Smooth muscle cell (in vitro differentiated cells): ENCODE data around the gene SUMO3. TPM values are rescaled to one million over a fixed set of nuclear protein-coding genes. Genes with fewer than 3 reads are reported as not detected.
A peak's percentile ranks its signal among the peaks of the same experiment; 100 is the strongest.

Source experiments
- DNase-seq: peaks from one replicate; lab custom pipeline; 2025; ENCODE audit not compliant: unreplicated experiment; lab: John Stamatoyannopoulos, UW
- H2AFZ ChIP-seq: fragments of 200-600 bp; sonication (generic); 2 replicates; pipeline ENCODE4 v1.6.0; 2016; ENCODE audit warnings: antibody characterized with exemption, low read depth, mild to moderate bottlenecking
- H3F3A ChIP-seq: fragments of 200-600 bp; sonication (generic); 2 replicates; pipeline ENCODE4 v1.6.0; 2017; ENCODE audit warnings: antibody characterized with exemption, low read depth
- H3K27ac ChIP-seq: fragments of 200-600 bp; sonication (generic); 2 replicates; pipeline ENCODE4 v1.5.1; 2016; ENCODE audit warnings: low read depth, mild to moderate bottlenecking
- H3K27me3 ChIP-seq: fragments of 200-600 bp; sonication (generic); 2 replicates; pipeline ENCODE4 v1.6.1; 2016; ENCODE audit warnings: low read depth, mild to moderate bottlenecking
- H3K36me3 ChIP-seq: fragments of 200-600 bp; sonication (generic); 2 replicates; pipeline ENCODE4 v1.5.1; 2016; ENCODE audit warnings: low read depth
- H3K4me1 ChIP-seq: fragments of 200-600 bp; sonication (generic); 2 replicates; pipeline ENCODE4 v1.5.1; 2016; ENCODE audit warnings: low read depth
- H3K4me2 ChIP-seq: fragments of 200-600 bp; sonication (generic); 2 replicates; pipeline ENCODE4 v1.6.0; 2016; ENCODE audit warnings: mild to moderate bottlenecking
- H3K4me3 ChIP-seq: fragments of 200-600 bp; sonication (generic); 2 replicates; pipeline ENCODE4 v1.5.1; 2016; ENCODE audit warnings: mild to moderate bottlenecking
- H3K79me2 ChIP-seq: fragments of 200-600 bp; sonication (generic); 2 replicates; pipeline ENCODE4 v1.6.0; 2016; ENCODE audit warnings: low read depth, mild to moderate bottlenecking
- H3K9ac ChIP-seq: fragments of 200-600 bp; sonication (generic); 2 replicates; pipeline ENCODE4 v1.6.0; 2016; ENCODE audit warnings: low read depth
- H3K9me3 ChIP-seq: fragments of 200-600 bp; sonication (generic); replicated peaks from 2 replicates; pipeline ENCODE4 v1.5.1; 2016; ENCODE audit warnings: low read depth
- H4K20me1 ChIP-seq: fragments of 200-600 bp; sonication (generic); 2 replicates; pipeline ENCODE4 v1.6.0; 2016; ENCODE audit warnings: low read depth
- WGBS: methylation state at CpG from one replicate; pipeline ENCODE4 v1.1.7; 2016; ENCODE audit warnings: low lambda C conversion rate; 5-methylcytosine and 5-hydroxymethylcytosine counted together
- polyA plus RNA-seq: library from polyadenylated mRNA; unstranded; fragments of >200 nt; fragmentation: Nextera tagmentation; extraction: Ambion mirVana; gene quantifications from 2 replicates; pipeline ENCODE4 v1.2.1, GENCODE V29; 2016
- total RNA-seq: library from RNA; depleted of rRNA; stranded (reverse); fragments of >200 nt; gene quantifications from 2 replicates; pipeline ENCODE4 v1.2.3, GENCODE V29; 2014
- TF ChIP-seq, protein P1 (sequence below): fragments of 200-600 bp; sonication (generic); IDR thresholded peaks from 2 replicates; pipeline ENCODE4 v1.5.1; 2017; ENCODE audit warnings: borderline replicate concordance, mild to moderate bottlenecking, antibody characterized with exemption; ENCODE audit not compliant: insufficient read depth, poor library complexity, severe bottlenecking

Gene SUMO3
- total and polyA plus RNA-seq, 2 experiments from 2014 or later: 87.9 to 124 TPM

DNA sequence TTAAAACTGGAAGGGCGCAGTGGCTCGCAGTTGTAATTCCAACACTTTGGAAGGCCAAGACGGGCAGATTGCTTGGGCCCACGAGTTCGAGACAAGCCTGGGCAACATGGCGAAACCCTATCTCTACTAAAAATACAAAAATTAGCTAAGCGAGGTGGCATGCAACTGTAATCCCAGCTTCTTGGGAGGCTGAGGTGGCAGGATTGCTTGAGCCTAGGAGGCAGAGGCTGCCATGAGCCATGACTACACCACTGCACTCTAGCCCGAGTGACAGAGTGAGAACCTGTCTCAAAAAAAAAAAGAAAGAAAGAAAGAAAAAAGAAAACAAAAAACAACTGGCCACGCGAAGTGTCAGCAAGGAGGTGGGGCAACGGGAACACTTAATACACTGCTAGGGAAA is 22.5 kb downstream of the SUMO3 start:
- Histone ChIP-seq H3K27me3 (no peaks in the 10 kb centered on the region), H3K4me2 (no peak overlapping the region), H3K27ac (peak overlapping the region; percentile 0), H3K79me2 (peaks cover 86% of the 10 kb centered on the region), H3K4me3 (no peak overlapping the region), H3K9ac (no peak overlapping the region), H3K36me3 (peaks cover 3% of the 10 kb centered on the region), H3F3A (no peaks in the 10 kb centered on the region), H2AFZ (no peak overlapping the region), H4K20me1 (peaks cover 75% of the 10 kb centered on the region), H3K4me1 (peaks cover 8% of the 10 kb centered on the region), H3K9me3 (no peaks in the 10 kb centered on the region)
- TF ChIP-seq, protein P1, sequence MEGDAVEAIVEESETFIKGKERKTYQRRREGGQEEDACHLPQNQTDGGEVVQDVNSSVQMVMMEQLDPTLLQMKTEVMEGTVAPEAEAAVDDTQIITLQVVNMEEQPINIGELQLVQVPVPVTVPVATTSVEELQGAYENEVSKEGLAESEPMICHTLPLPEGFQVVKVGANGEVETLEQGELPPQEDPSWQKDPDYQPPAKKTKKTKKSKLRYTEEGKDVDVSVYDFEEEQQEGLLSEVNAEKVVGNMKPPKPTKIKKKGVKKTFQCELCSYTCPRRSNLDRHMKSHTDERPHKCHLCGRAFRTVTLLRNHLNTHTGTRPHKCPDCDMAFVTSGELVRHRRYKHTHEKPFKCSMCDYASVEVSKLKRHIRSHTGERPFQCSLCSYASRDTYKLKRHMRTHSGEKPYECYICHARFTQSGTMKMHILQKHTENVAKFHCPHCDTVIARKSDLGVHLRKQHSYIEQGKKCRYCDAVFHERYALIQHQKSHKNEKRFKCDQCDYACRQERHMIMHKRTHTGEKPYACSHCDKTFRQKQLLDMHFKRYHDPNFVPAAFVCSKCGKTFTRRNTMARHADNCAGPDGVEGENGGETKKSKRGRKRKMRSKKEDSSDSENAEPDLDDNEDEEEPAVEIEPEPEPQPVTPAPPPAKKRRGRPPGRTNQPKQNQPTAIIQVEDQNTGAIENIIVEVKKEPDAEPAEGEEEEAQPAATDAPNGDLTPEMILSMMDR: no peak
- no peak for DNase-seq
- 87% methylated on average over 11 of the region's 11 CpGs for WGBS

DNA sequence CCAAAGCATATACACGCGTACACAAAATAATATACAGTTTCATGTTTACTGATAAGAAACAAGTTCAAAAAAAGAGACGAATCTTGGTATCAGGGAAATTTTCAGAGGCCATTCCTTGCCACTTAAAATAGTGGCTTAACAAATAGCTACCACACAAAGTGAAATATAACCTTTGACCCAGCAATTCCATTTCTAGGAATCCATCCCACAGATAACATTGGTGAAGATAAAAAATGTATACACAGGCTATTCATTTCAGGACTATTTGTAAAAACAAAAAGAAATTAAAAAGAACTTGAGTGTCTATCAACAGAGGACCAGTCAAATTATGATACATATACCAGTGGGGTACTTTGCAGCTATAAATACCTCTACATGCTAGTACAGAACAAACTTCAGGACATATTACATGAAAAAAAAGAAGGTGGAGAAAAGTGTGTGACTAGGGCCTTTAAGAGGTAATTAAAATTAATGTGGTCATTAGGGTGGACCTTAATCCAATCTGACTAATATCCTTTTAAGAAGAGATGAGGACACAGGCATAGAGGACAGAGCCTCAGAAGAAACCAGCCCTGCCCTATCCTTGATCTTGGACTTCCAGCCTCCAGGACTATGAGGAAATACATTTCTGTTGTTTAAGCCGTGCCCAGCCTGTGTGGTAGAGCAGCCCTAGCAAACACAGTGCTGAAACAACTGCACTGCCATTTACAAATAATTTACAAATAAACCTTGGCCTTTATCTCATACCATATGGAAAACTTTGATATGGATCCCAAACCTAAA is 24.1 kb downstream of the SUMO3 start:
- Histone ChIP-seq H3K4me3 (no peak overlapping the region), H3K27me3 (no peaks in the 10 kb centered on the region), H3K4me2 (no peak overlapping the region), H3F3A (no peaks in the 10 kb centered on the region), H3K4me1 (peaks cover 4% of the 10 kb centered on the region), H3K9me3 (no peaks in the 10 kb centered on the region), H4K20me1 (peaks cover 75% of the 10 kb centered on the region), H3K27ac (no peak overlapping the region), H3K9ac (no peak overlapping the region), H3K79me2 (peaks cover 74% of the 10 kb centered on the region), H2AFZ (no peak overlapping the region), H3K36me3 (peaks cover 3% of the 10 kb centered on the region)
- no peak for DNase-seq
- 37% methylated on average over 4 of the region's 4 CpGs for WGBS
- TF ChIP-seq, protein P1: no peak

DNA sequence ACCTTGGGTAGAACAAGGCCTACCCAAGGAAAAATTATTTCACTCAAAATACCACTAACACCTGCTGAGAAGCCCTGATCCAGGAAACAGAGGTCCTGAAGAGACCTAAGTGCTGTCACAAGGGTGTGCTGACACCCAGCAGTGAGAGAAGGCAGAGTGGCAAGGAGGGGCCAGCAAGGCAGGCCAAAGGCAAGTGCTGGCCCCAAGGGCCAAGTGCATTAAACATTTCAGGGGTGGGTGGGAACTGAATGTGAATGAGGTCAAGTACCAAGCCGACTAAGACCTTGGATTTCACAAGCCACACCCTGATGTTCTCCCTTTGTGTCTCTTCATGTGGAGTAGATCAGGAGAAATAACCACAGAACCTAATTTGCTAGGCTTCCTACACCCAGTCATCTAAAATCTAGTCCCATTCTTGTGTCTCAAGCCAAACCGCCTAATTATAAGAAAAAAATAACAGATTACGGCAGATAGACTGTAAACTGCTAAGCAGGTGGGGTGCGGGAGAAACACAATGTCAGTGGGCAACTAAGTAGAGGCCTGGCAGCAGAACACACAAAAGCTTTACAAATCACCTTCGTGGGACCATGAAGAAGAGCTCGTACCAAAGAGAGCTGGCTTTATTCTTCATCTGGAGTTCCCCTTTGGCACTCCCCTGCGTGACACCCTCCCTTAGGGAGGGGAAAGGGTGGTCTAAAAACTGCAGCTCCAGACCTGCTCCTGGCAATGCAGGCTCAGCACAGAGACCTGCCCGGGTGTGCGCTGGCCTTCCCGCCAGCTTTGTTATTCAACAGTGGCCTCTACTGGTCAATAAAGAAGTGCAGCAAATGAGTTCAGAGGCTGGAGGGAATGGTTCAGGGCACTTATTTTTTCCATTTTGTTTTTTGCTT is 24.9 kb downstream of the SUMO3 start:
- Histone ChIP-seq H3K36me3 (no peaks in the 10 kb centered on the region), H3K9me3 (no peaks in the 10 kb centered on the region), H3K4me3 (no peak overlapping the region), H3F3A (no peaks in the 10 kb centered on the region), H4K20me1 (peaks cover 74% of the 10 kb centered on the region), H3K79me2 (peaks cover 72% of the 10 kb centered on the region), H3K4me1 (peaks cover 4% of the 10 kb centered on the region), H3K4me2 (no peak overlapping the region), H2AFZ (no peak overlapping the region), H3K9ac (no peak overlapping the region), H3K27ac (no peak overlapping the region), H3K27me3 (no peaks in the 10 kb centered on the region)
- WGBS: 41% methylated on average over 10 of the region's 10 CpGs
- DNase-seq: no peak
- TF ChIP-seq, protein P1: peak; percentile 77
